Posterior cingulate gyrus (tissue), 11 donors: Measurements from ENCODE around the gene MACROD1.
"Not testable (repeated sequence)": the region's sequence is repeated elsewhere in the genome, so short reads cannot be mapped to it uniquely, and the experiment has no call there.

ENCODE experiments used
- DNase-seq, 10 donors: peaks; one replicate each; pipeline versions ENCODE4 v3.0.0 to v3.0.0-alpha.2; 2020 to 2021; ENCODE audit warnings: mixed read lengths in 3 of 10
- intact Hi-C: fragments of 100-400 bp; cut with DNase I; formaldehyde crosslinking; loops from one replicate; pipeline ENCODE4 v1.15.1; 2023

Gene MACROD1

DNA sequence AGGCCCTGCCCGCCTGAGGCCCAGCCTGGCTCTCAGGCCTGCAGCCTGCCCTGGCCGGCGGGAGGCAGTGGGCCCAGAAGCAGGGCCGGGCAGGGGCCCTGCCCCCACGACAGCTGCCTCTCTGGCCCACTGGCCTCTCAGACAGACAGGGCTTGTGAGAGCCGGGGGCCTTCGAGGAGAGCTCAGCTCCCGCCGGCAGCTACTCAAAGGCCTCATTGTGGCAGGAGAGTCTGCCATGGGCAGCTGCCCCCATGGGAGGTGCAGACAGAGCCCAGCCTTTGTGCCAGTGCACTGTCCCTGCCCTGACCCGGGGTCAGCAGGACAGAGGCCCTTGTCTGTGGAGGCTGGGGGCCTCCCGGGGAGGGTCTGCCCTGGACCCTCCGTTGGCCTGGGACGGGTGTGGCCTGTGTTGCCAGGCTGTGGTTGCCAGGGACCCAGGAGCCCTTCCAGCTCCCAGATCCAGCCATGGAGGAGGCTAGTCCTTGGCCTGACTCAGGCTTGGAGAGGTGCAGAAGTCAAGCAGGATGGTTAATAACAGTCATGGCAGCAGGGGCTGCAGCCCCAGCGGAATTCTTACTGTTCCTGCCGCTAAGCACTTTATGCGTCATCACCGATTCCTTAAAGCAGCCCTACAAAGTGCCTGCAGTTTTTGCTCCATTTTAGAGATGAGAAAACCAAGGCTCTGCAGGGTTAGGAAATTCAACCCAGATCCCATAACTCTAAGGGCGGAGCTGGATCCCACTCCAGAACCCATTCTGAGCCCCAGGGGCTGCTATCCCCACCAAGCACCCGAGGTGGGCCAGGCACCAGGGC is 117.7 kb downstream of the MACROD1 start:
- peak; percentile 86 to 100 (median 94) for DNase-seq
- intact Hi-C loops: loop anchor here (2.0 kb wide), 1 partner anchor 53 kb away; no protein-coding TSS in a partner anchor

DNA sequence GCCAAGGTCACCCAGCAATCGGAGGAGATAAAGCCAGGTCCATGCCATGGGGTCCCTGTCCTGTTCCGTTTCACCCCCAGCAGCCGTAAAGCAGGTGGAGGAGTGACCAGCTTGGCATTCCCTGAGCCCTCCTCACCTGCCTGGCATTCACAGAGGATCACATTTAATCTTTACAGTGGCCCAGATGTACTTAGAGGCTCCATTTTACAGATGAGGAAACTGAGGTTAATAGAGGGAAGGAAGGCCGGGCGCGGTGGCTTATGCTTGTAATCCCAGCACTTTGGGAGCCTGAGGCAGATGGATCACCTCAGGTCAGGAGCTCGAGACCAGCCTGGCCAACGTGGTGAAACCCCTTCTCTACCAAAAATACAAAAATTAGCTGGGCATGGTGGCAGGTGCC is 118.5 kb downstream of the MACROD1 start:
- intact Hi-C loops, DNase-seq: not testable (repeated sequence)

DNA sequence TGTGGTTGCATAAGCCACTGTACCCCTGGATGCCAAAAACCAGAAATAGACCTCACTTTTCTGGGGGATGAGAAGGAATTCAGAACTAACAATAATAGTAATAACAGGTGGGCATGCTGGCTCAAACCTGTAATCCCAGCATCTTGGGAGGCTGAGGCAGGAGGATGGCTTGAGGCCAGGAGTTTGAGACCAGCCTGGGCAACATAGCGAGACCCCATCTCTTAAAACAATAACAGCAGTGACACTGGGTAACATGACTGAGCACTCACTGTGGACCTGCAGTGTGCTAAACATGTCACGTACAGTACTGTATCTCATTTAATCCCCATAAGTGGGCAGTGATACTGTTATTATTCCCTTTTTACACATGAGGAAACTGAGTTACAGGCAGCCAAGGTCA is 120.2 kb downstream of the MACROD1 start:
- DNase-seq: no peak
- intact Hi-C loops: no loop called here

DNA sequence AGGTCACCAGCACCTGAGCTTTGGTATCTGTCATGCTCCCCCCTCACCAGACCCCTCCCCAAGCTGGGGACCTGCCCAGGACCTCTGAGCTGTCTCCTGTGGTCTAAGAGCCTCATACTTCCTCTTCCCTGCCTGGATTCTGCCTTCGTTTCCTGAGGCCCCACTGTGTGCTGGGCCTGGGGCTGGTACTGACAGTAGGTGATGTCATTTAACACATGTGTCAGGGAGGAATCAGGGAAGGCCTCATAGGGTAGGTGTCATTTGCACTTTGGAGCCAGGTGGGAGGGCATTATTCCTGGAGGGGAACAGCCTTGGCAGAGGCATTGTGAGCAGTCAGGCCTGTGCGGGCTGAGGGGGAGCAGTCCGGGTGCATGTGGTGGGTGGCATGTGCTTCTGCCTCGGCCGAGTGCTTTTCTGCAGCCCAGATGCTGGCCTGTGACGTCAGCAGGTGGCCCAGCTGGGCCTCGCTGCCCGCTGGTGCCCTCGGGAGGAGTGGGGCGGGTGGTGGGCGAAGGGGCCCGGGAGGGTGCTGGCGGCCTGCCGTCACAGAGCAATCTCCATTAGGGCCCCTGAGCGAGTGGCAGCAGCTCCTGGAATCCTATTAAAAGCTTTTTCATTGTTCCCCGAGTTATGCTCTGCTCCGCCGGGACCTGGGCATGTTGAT is 121.1 kb downstream of the MACROD1 start:
- peak in 8 of 10 donors; percentile 46 to 96 (median 69) for DNase-seq
- intact Hi-C loops: no loop called here

DNA sequence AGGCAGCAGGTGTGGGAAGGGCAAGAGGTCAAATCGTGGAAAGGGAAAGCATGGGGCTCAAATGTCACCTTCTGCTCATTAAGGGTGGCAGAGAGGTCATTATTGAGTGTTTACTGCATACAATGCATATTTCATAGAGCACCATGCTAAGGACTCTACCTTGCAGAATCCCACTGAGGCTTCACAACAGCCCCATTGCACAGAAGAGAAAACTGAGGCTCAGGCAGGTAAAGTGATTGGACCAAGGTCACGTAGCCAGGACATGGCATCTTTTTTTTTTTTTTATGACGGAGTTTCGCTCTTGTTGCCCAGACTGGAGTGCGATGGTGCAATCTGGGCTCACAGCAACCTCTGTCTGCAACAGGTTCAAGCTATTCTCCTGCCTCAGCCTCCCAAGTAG is 122.4 kb downstream of the MACROD1 start:
- intact Hi-C loops: no loop called here
- no peak for DNase-seq

DNA sequence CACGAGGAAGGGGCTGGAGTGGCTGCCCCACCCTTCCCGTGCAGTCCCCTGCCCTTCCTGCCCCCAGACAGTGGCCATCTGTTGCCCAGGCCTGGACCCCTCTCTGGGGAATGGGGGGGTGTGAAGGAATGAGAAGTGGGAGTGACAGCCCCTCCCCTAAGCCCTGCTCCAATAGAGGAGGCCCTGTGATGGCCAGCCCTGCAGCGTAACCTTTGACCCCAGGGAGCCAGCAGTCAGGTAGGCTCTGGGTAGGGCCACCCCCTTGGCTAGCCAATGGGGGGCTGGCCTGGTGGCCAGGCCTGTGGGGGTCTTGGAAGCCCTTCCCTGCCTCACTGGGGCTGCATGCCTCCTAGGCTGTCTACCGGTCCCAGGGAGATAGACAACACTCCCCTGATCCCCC is 123.6 kb downstream of the MACROD1 start:
- intact Hi-C loops: no loop called here
- no peak for DNase-seq

DNA sequence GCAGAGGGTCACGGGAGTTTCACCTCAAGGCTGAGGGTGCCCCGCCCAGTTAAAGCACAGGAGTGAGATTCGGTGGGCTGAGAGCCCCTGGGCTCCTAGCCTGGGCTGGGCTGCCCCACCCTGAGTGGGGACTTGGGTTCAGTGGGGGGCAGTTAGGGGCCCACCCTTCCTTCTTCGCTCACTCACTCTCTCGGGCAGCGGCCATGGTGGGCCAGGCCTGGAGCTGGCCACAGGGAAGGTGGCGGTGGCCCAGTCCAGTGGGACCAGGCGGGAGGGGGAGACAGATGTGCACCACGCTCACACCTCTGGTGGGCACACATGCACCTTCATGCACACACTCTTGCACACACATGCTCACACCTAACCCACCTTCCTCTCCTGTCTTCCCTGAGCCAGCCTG is 124.1 kb downstream of the MACROD1 start:
- DNase-seq: no peak
- intact Hi-C loops: no loop called here

DNA sequence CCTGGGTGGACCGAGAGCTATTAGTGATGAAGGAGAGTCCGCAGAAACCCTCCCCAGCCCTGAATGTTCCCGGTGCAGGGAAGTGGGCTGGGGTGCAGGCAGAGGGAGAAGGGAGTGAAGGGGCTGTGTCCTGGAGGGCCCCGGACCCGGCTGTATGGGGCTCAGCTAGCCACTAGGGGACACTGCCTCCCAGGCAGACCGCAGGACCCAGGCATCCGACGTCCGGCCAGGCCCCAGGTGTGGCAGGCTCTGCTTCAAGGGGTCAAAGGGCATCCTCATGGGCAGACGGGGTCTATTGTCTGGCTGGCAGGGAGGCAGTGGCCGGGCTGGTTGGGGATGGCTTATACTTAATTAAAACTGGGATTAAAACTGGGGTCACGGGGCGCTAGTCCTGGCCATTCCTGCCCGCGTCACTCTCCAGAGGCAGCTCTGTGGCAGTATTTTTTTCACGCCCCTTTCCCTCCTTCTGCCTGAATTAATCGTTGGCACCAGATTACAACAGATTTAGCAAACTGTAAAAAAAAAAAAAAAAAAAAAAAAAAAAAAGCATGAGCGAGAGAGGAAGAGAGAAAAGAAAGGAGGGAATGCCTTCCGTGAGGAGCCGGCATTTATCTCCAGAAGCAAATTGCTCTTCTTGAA is 125.1 kb downstream of the MACROD1 start:
- intact Hi-C loops: loop anchor here (1.0 kb wide), 1 partner anchor 107 kb away; no protein-coding TSS in a partner anchor
- peak; percentile 49 to 96 (median 74) for DNase-seq

DNA sequence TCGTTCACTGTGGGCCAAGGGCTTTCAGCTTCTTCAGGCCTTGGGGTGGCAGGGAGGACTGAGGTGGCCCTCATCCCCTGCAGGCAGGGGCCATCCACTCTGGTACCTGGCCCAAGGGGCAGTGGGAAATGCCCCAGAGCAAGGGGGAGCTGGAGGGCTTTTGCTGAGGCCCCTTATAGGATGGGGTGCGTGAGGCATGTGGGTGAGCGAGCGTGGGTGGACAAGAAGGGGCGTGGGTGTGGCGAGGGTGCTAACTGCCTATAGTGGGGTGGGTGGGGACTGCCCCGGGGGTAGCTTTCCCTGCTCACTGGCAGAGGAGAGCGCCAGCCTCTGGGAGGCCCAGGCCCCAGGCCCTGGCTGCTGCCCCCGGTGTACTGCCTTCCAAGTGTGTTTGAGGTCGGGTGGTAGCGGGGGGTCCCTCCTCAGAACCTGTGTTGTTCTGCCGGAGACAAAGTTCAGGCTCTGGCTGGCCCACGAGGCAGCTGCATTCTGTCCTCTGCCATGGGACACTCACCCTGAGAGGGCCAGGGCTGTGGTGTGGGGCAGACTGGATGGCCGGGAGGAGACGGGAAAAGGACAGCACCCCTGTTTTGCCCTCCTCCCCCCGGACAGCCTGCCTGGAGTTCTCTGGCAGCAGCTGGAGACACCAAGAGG is 126.8 kb downstream of the MACROD1 start:
- DNase-seq: no peak
- intact Hi-C loops: loop anchor here (5.0 kb wide), 1 partner anchor 37 kb away; no protein-coding TSS in a partner anchor

DNA sequence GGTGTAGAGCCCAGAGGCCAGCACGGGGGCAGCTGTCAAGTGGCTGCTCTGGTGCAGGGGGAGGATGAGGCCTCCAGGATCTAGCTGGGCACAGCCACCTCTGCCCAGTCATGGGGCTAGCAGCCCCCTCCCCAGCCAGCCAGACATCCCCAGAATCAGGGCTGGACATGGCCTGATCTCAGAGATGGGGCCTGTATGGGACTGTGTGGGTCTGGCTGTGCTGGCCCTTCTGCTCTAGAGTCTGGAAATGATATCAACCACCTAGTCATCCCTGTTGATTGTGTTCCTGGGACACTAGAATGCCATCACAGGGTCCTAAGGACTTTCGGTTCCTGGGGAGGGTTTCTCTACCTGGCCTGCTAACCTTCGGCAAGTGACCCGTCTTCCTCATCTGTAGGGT is 127.4 kb downstream of the MACROD1 start:
- intact Hi-C loops: loop anchor here (5.0 kb wide), 1 partner anchor 36 kb away; no protein-coding TSS in a partner anchor
- DNase-seq: no peak

DNA sequence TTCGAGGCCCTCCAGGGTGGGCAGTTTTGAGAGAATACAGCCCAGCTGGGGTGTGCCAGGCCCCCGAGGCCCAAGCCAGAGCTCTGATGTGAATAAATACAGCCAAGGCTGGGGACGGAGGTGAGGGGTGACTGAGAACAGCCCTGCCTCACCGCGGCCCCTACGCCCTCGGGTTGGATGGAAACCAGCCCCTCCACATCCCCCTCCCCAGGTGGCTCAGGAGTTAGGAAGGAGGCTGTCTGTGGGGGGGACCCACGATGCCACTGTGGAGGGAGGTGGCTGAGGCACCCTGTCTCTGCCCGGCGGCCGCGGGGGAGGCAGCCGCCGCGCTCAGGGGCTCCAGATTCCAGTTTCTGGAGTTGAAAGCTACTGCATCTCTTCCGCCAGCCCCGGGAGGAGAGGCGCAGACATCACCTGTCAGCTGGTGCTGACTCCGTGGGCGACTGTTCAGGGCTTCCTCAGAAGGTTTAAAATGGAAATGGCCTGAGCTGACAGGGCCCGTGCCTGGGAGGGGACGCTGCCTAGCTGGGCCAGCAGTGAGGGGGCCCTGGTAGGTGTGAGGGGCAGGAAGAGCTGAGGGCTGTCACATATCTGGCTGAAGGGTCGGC is 128.8 kb downstream of the MACROD1 start:
- DNase-seq: peak in 7 of 10 donors; percentile 41 to 92 (median 63)
- intact Hi-C loops: loop anchor here (5.0 kb wide), 1 partner anchor 35 kb away; no protein-coding TSS in a partner anchor

DNA sequence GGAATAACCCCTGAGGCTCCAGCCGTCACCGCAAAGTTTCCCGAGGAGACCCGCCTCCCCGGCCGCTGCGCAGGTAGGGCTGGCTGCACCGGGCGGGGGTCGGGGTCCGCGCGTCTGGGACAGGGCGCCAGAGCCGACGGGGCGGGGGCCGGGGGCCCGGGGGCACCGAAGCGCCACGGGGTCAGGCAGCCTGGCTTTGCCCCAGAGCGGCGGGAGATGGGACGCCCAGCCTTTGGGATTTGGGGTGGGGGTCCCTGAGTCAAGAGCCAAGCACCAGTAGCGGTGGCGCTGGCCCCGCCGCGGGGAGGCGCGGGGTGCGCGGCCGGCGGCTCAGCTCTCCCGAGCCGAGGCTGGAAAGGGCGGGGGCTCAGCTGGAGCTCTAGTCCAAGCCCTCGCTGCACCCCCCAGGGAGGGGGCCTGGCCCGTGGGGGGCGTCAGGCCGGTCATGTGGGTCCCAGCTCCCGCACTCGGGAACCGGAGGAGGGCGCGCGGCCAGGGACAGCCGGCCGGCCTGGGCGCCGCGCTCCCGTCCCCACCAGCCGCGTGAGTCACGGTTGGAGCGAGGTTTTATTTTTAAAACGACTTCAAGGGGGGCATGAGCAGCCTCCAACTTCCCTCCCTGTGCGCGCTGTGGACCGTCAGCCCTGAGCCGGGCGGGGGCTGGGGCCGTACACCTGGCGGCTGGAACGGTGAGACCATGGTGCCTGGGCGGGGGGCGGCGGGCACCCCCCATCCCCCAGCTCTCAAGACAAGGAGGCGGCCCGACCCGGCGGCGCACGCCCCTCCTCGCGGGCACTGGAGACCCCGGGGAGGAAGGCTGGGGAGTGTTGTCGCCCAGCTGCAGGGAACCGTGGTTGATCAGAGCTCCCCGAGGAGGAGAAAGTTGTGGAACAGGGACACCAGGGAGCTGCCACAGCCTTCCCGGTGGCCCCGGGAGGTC is 129.6 kb downstream of the MACROD1 start:
- peak in 9 of 10 donors; percentile 33 to 91 (median 57) for DNase-seq
- intact Hi-C loops: loop anchor here (5.0 kb wide), 1 partner anchor 34 kb away; no protein-coding TSS in a partner anchor

DNA sequence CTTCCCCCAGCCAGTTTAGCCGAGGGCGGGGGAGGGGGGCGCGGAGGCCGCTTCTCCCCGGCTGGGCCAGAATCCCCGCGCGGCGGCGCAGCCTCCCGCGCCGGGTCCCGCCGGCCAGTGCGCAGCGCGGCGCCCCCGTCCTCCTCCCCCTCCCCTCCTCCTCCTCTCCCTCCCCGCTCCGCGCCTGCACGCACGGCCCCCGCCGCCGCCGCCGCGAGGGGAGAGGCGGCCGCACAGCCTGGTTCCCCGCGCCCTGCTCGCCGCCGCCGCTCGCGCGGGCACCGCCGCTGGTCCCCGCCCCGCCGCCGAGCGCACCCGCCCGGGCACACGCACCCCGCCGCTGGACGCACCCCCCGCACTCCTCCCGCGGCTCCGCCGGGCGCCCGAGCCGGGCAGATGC is 130.3 kb downstream of the MACROD1 start, which contains the start of gene FLRT1:
TSS of gene FLRT1 (plus strand) at position 356 of the 400 bp plus-strand sequence. CDS start 80,337 bp downstream, outside the sequence.
- DNase-seq: peak in 5 of 10 donors; percentile 39 to 94 (median 68)
- intact Hi-C loops: loop anchor here (5.0 kb wide), 1 partner anchor 33 kb away; no protein-coding TSS in a partner anchor

DNA sequence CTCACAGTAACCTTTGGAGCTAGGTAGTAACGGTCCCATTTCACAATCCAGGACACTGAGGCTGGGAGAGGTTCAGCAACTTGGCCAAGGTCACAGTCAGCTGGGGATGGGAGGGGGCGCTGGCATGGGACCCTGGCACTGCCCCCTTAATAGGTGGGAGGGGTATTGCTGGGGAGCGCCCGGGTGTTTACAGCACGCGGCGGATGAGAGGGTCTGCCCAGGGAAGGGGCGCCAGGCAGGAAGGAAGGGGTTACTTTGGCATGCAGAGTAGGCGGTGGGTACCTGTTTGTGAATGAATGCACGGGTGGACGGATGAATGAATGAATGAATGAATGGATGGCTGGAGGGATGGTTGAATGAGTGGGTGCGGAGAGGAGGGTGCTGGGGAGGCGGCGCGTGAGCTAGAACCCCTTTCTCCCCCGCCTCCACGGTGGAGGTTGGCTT is 130.8 kb downstream of the MACROD1 start:
- intact Hi-C loops: loop anchor here (5.0 kb wide), 1 partner anchor 33 kb away; no protein-coding TSS in a partner anchor
- DNase-seq: no peak

DNA sequence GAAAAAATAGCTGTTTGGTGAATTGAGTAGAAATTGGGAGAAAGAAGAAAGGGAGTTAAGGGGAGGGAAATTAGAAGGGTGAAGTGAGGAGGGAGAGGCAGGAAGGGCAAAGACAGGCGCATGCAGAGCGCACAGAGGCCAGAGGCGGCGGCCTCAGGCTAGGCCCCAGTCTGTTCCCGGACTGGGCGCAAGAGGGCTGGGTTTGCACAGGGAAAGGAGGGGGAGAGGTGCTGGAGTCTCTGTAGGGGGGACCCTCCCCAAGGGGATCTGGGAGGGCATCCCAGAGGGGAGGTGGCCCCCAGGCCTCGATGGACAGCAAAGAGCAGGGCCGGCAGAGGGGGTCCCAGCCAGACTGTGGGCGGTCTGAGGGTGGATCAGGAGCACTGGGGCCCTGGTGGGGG is 131.5 kb downstream of the MACROD1 start:
- intact Hi-C loops: no loop called here
- no peak for DNase-seq

DNA sequence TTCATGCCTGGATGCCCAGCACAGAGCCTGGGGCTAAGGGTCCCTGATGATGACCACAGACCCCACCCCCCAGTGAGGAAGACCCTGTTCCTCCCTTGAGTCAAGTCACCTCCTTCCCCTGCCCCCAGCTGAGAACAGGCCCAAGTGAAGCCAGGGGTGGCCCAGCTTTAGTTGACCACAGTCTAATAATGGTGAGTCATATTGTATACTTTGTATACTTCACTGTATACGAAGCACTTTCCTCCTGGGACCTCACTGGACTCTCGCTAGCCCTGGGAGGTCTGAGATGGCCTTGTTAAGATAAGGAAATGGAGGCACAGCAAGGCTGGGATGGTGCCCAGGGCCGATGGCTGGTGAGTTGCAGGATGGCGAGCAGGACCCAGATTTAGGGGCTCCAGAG is 133.9 kb downstream of the MACROD1 start:
- DNase-seq: no peak
- intact Hi-C loops: no loop called here

DNA sequence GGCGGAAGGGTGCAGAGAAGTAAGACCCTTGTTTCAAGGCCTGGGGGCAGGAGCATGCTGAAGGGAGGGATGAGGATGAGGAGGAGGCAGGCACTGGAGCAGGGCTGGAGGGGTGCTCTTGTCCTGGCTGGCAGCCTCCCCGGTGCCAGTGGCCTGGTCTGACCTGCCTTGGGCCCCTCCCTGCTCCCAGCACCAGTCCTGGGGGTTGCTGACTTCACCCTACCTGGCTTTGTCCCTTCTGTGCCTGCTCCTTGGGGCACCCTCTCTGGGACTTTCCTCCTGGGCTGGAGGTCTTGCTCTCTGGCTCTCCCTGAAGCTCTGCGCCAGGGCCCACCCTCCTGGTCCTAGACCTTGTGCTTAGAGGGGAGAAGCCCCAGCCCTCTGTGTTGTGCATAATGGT is 134.9 kb downstream of the MACROD1 start:
- intact Hi-C loops: no loop called here
- no peak for DNase-seq

DNA sequence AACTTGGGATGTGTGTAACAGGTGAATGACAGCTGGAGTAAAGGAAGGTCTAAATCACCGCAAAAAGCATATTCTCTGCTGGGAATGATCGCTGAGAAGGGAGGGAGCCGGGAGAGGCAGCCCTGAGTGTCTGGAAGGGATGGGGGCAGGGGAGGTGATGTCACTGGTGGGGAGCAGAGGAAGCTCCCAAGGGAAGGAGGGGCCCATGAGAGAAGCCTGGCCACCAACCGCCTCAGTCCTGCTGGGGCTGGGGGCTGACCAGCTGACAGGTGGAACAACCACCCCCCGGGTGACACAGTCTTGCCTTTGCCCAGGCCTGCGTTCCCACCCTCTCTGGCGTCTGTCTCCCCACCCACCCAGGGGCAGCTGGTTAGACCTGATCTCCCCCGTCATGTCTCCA is 136.1 kb downstream of the MACROD1 start:
- DNase-seq: no peak
- intact Hi-C loops: no loop called here
